ENCODE measurements around the gene LSR. TPM values are rescaled to one million over a fixed set of nuclear protein-coding genes. Genes with fewer than 3 reads are reported as not detected.
A peak's percentile ranks its signal among the peaks of the same experiment; 100 is the strongest.

Gene LSR
- total RNA-seq, 2 donors from 2014 or later = 67.5 to 80.1 TPM

GRCh38 chr19:35267353-35267817 is 18.6 kb downstream of the LSR start:
- no peak for ATAC-seq
- TF ChIP-seq CTCF (IDR thresholded peaks at IDR 0.05) (no peak), POLR2A (IDR thresholded peaks at IDR 0.05) (no peak)
- H3K4me3 ChIP-seq = peak overlapping the region; percentile 32 to 62

GRCh38 chr19:35267818-35268535 is 19.2 kb downstream of the LSR start:
- Histone ChIP-seq H3K27ac (peak overlapping the region; percentile 72 to 95 (median 93)), H3K4me1 (peaks cover 34% of the 10 kb centered on the region), H3K36me3 (replicated peaks in 1 of 2; ENCODE audit: insufficient read depth in 1 of 2, low read depth in 2 of 2) (peaks cover 0 to 13% of the 10 kb centered on the region in 2 donors), H3K27me3 (no peaks in the 10 kb centered on the region), H3K4me3 (peak overlapping the region; percentile 34 to 62), H3K9me3 (no peaks in the 10 kb centered on the region)
- intact Hi-C loops (cut with DNase I) = no loop called here
- peak; percentile 78 for ATAC-seq
- 0 to 1% methylated on average over 21 to 75 of the region's 100 CpGs for WGBS, 2 donors
- TF ChIP-seq CTCF (IDR thresholded peaks at IDR 0.05) (peak in 1 of 7 experiments; percentile 20), POLR2A (IDR thresholded peaks at IDR 0.05) (peak in 2 of 3 donors; percentile 66 to 67)
- DNase-seq = peak; percentile 71 to 78 (median 76)

More at GRCh38 chr19:35267353-35267817, 18.6 kb downstream of the LSR start:
- peak; percentile 46 to 59 (median 56) for DNase-seq
- H3K36me3 ChIP-seq (replicated peaks in 1 of 2; ENCODE audit: insufficient read depth in 1 of 2, low read depth in 2 of 2) = peaks cover 0 to 15% of the 10 kb centered on the region in 2 donors
- peak overlapping the region; percentile 62 to 95 (median 93) for H3K27ac ChIP-seq
- H3K4me1 ChIP-seq = peaks cover 34% of the 10 kb centered on the region
- no peaks in the 10 kb centered on the region for H3K9me3 ChIP-seq
- H3K27me3 ChIP-seq = no peaks in the 10 kb centered on the region
- 0% methylated on average over 11 to 40 of the region's 40 CpGs for WGBS, 2 donors
- intact Hi-C loops (cut with DNase I) = no loop called here

- intact Hi-C loops (cut with DNase I) = no loop called here
- peak within 1 kb of the TSS; percentile 92 to 95 (median 94) for H3K27ac ChIP-seq
- peaks cover 0 to 17% of the 10 kb centered on the region in 2 donors for H3K36me3 ChIP-seq (replicated peaks in 1 of 2; ENCODE audit: insufficient read depth in 1 of 2, low read depth in 2 of 2)
- ATAC-seq (peak; percentile 57), DNase-seq (peak; percentile 79 to 88 (median 82))
- peak within 1 kb of the TSS; percentile 45 to 62 for H3K4me3 ChIP-seq
- H3K4me1 ChIP-seq = peaks cover 34% of the 10 kb centered on the region
- WGBS, 2 donors = 0 to 2% methylated on average over 25 to 71 of the region's 126 CpGs
- H3K9me3 ChIP-seq = no peaks in the 10 kb centered on the region
- no peaks in the 10 kb centered on the region for H3K27me3 ChIP-seq
- no peak for TF ChIP-seq POLR2A (IDR thresholded peaks at IDR 0.05)
- no peak for TF ChIP-seq CTCF (IDR thresholded peaks at IDR 0.05)
These were observed 20.0 kb downstream of the LSR start, which contains the start of gene USF2 for GRCh38 chr19:35268536-35269437. Gene USF2 (plus strand): TSS chr19:35268962. CDS start chr19:35269102, 140 bp downstream.

- Histone ChIP-seq H3K36me3 (replicated peaks in 1 of 2; ENCODE audit: insufficient read depth in 1 of 2, low read depth in 2 of 2) (peaks cover 0 to 14% of the 10 kb centered on the region in 2 donors), H3K9me3 (no peaks in the 10 kb centered on the region), H3K27ac (peak overlapping the region; percentile 92 to 95 (median 94)), H3K27me3 (no peaks in the 10 kb centered on the region), H3K4me3 (peak overlapping the region; percentile 28 to 45), H3K4me1 (peaks cover 34% of the 10 kb centered on the region)
- intact Hi-C loops (cut with DNase I) = no loop called here
- ATAC-seq (peak; percentile 57), DNase-seq (peak; percentile 91 to 93 (median 92))
- TF ChIP-seq POLR2A (IDR thresholded peaks at IDR 0.05) (peak; percentile 16 to 49 (median 41)), CTCF (IDR thresholded peaks at IDR 0.05) (peak; percentile 56 to 98 (median 77))
- WGBS, 2 donors = 2% methylated on average over 44 of the region's 66 CpGs; no CpG with 5 or more reads in 1 of the 2 donors
These were observed 20.8 kb downstream of the LSR start for GRCh38 chr19:35269438-35270117.

Measured in body of pancreas (tissue), 4 donors.